DOHH2 (cell line): Measurements from ENCODE around the gene TNFSF12.

Experiments
- H3F3A ChIP-seq: fragments of 200-600 bp; sonication (generic), shearing (Covaris generic); 2 replicates; pipeline ENCODE4 v1.6.0; 2016; ENCODE audit warnings: antibody characterized with exemption, mild to moderate bottlenecking; ENCODE audit not compliant: control insufficient read depth, insufficient read depth
- H3K27ac ChIP-seq: fragments of 200-600 bp; sonication (generic); 2 replicates; pipeline ENCODE4 v1.5.1; 2014; ENCODE audit warnings: low read depth, mild to moderate bottlenecking, low read length, moderate library complexity
- H3K27me3 ChIP-seq: fragments of 200-600 bp; sonication (generic); 2 replicates; pipeline ENCODE4 v1.6.1; 2014; ENCODE audit warnings: mild to moderate bottlenecking, low read length, mixed read lengths; ENCODE audit not compliant: control insufficient read depth
- H3K36me3 ChIP-seq: fragments of 200-600 bp; sonication (generic); 2 replicates; pipeline ENCODE4 v1.6.1; 2014; ENCODE audit warnings: mild to moderate bottlenecking, low read length, moderate library complexity, mixed read lengths; ENCODE audit not compliant: control insufficient read depth
- H3K4me1 ChIP-seq: fragments of 200-600 bp; sonication (generic); 2 replicates; pipeline ENCODE4 v1.6.1; 2014; ENCODE audit warnings: mild to moderate bottlenecking, low read length, mixed read lengths; ENCODE audit not compliant: control insufficient read depth
- H3K4me2 ChIP-seq: fragments of 200-600 bp; sonication (generic); 2 replicates; pipeline ENCODE4 v1.6.0; 2014; ENCODE audit warnings: mild to moderate bottlenecking, low read length, moderate library complexity
- H3K4me3 ChIP-seq: fragments of 200-600 bp; sonication (generic); 2 replicates; pipeline ENCODE4 v1.5.1; 2014; ENCODE audit warnings: mild to moderate bottlenecking, low read length, mixed read lengths
- H3K79me2 ChIP-seq: fragments of 200-600 bp; sonication (generic); 2 replicates; pipeline ENCODE4 v1.6.1; 2014; ENCODE audit warnings: mild to moderate bottlenecking, low read length, mixed read lengths; ENCODE audit not compliant: control insufficient read depth
- H3K9me2 ChIP-seq: fragments of 200-600 bp; sonication (generic); replicated peaks from 2 replicates; pipeline ENCODE4 v1.6.1; 2014; ENCODE audit warnings: mild to moderate bottlenecking, low read length, mixed read lengths; ENCODE audit not compliant: control insufficient read depth
- H3K9me3 ChIP-seq: fragments of 200-600 bp; sonication (generic); 2 replicates; pipeline ENCODE4 v1.6.1; 2014; ENCODE audit warnings: antibody characterized with exemption, low read length, mixed read lengths; ENCODE audit not compliant: control insufficient read depth, insufficient read depth
- H4K20me1 ChIP-seq: fragments of 200-600 bp; sonication (generic); 2 replicates; pipeline ENCODE4 v1.6.0; 2014; ENCODE audit warnings: low read depth, mild to moderate bottlenecking, antibody characterized with exemption, low read length, moderate library complexity; ENCODE audit not compliant: control insufficient read depth, insufficient read depth
- CTCF ChIP-seq: fragments of 200-600 bp; sonication (generic); IDR thresholded peaks from one replicate; pipeline ENCODE4 v1.5.1; 2014; ENCODE audit warnings: antibody characterized with exemption, mild to moderate bottlenecking, low read depth, low read length; ENCODE audit not compliant: poor library complexity, severe bottlenecking
- EZH2phosphoT487 ChIP-seq: fragments of 200-600 bp; sonication (generic); IDR thresholded peaks from 2 replicates; pipeline ENCODE4 v1.6.1; 2017; ENCODE audit warnings: borderline replicate concordance, mild to moderate bottlenecking, antibody characterized with exemption, low read length, moderate library complexity, mixed read lengths

TNFSF12 gene

GRCh38 chr17:7512105-7512504 is 36.8 kb upstream of the TNFSF12 start:
- H3K4me2 ChIP-seq: no peak overlapping the region
- peaks cover 72% of the 10 kb centered on the region for H3K36me3 ChIP-seq
- no peaks in the 10 kb centered on the region for H3K9me3 ChIP-seq
- H3K79me2 ChIP-seq: no peaks in the 10 kb centered on the region
- TF ChIP-seq CTCF (no peak), EZH2phosphoT487 (no peak)
- H3F3A ChIP-seq: 0 out of 2 replicates have a peak, but pooled peaks cover 2% of the 10 kb centered on the region
- no peak overlapping the region for H3K4me3 ChIP-seq
- H3K27ac ChIP-seq: no peak overlapping the region
- no peaks in the 10 kb centered on the region for H3K9me2 ChIP-seq
- no peaks in the 10 kb centered on the region for H4K20me1 ChIP-seq
- no peaks in the 10 kb centered on the region for H3K27me3 ChIP-seq
- H3K4me1 ChIP-seq: no peaks in the 10 kb centered on the region

GRCh38 chr17:7512824-7513540 is 35.9 kb upstream of the TNFSF12 start:
- H3K36me3 ChIP-seq: peaks cover 67% of the 10 kb centered on the region
- no peak for TF ChIP-seq CTCF
- TF ChIP-seq EZH2phosphoT487: no peak
- H3K9me3 ChIP-seq: no peaks in the 10 kb centered on the region
- no peak overlapping the region for H3K27ac ChIP-seq
- no peaks in the 10 kb centered on the region for H3K27me3 ChIP-seq
- 0 out of 2 replicates have a peak, but pooled peaks cover 2% of the 10 kb centered on the region for H3F3A ChIP-seq
- H4K20me1 ChIP-seq: no peaks in the 10 kb centered on the region
- no peaks in the 10 kb centered on the region for H3K4me1 ChIP-seq
- H3K4me3 ChIP-seq: no peak overlapping the region
- H3K79me2 ChIP-seq: no peaks in the 10 kb centered on the region
- no peaks in the 10 kb centered on the region for H3K9me2 ChIP-seq
- H3K4me2 ChIP-seq: no peak overlapping the region

- Histone ChIP-seq H3K4me1 (no peaks in the 10 kb centered on the region), H3K9me2 (no peaks in the 10 kb centered on the region), H3K79me2 (no peaks in the 10 kb centered on the region), H4K20me1 (no peaks in the 10 kb centered on the region), H3K27ac (no peak overlapping the region), H3K9me3 (no peaks in the 10 kb centered on the region), H3K4me2 (no peak overlapping the region), H3K27me3 (no peaks in the 10 kb centered on the region), H3K36me3 (peaks cover 60% of the 10 kb centered on the region), H3K4me3 (no peak overlapping the region), H3F3A (0 out of 2 replicates have a peak, but pooled peaks cover 2% of the 10 kb centered on the region)
- no peak for TF ChIP-seq CTCF
- TF ChIP-seq EZH2phosphoT487: no peak
These were observed 34.9 kb upstream of the TNFSF12 start for GRCh38 chr17:7513850-7514419.
